Activated T-cell treated with anti-CD3 and anti-CD28 coated beads for 4 hours (primary cell): ENCODE measurements around the gene RBAK.
"Not testable (repeated sequence)": the region's sequence is repeated elsewhere in the genome, so short reads cannot be mapped to it uniquely, and the experiment has no call there.

ENCODE experiments used
- DNase-seq: peaks from one replicate; pipeline ENCODE4 v3.0.0-alpha.2; 2020

The RBAK gene

GRCh38 chr7:5045558-5046396, at the start of gene RBAK:
Gene RBAK (plus strand): TSS chr7:5045860. CDS start chr7:5048077, 2,217 bp downstream.
- peak; percentile 71 for DNase-seq

- DNase-seq = no peak
Measured at GRCh38 chr7:4996696-4997222, 48.9 kb upstream of the RBAK start.

- no peak for DNase-seq
Measured at GRCh38 chr7:4998244-4998643, 47.4 kb upstream of the RBAK start.

GRCh38 chr7:4998910-4999309, 46.8 kb upstream of the RBAK start:
- DNase-seq = no peak

- no peak for DNase-seq
Measured at GRCh38 chr7:4999369-4999950, 46.2 kb upstream of the RBAK start.

GRCh38 chr7:5001003-5001402, 44.7 kb upstream of the RBAK start:
- DNase-seq = no peak

GRCh38 chr7:5001911-5002310, 43.7 kb upstream of the RBAK start:
- DNase-seq = no peak

- no peak for DNase-seq
Measured at GRCh38 chr7:5005066-5005465, 40.6 kb upstream of the RBAK start.

GRCh38 chr7:5012985-5013384, 32.7 kb upstream of the RBAK start:
- no peak for DNase-seq

- DNase-seq = not testable (repeated sequence)
Measured at GRCh38 chr7:5015936-5016335, 29.7 kb upstream of the RBAK start.

- DNase-seq = not testable (repeated sequence)
Measured at GRCh38 chr7:5017626-5018025, 28.0 kb upstream of the RBAK start.

- DNase-seq = no peak
Measured at GRCh38 chr7:5020098-5020497, 25.6 kb upstream of the RBAK start.

- not testable (repeated sequence) for DNase-seq
Measured at GRCh38 chr7:5020976-5021550, 24.6 kb upstream of the RBAK start.

GRCh38 chr7:5023626-5024025, 22.0 kb upstream of the RBAK start:
- DNase-seq = not testable (repeated sequence)

- DNase-seq = not testable (repeated sequence)
Measured at GRCh38 chr7:5027796-5028410, 17.8 kb upstream of the RBAK start.

GRCh38 chr7:5033186-5033585, 12.5 kb upstream of the RBAK start:
- DNase-seq = not testable (repeated sequence)

- no peak for DNase-seq
Measured at GRCh38 chr7:5035276-5035675, 10.4 kb upstream of the RBAK start.

GRCh38 chr7:5036446-5036845, 9.2 kb upstream of the RBAK start:
- no peak for DNase-seq

- no peak for DNase-seq
Measured at GRCh38 chr7:5041047-5041446, 4.6 kb upstream of the RBAK start.

- DNase-seq = no peak
Measured at GRCh38 chr7:5043661-5044060, 2.0 kb upstream of the RBAK start.

- DNase-seq = not testable (repeated sequence)
Measured at GRCh38 chr7:5046397-5046732, 705 bp downstream of the RBAK start.

GRCh38 chr7:5047127-5047526, 1.5 kb downstream of the RBAK start:
- not testable (repeated sequence) for DNase-seq

GRCh38 chr7:5050676-5051075, 5.0 kb downstream of the RBAK start:
- no peak for DNase-seq

GRCh38 chr7:5051731-5052130, 6.1 kb downstream of the RBAK start:
- not testable (repeated sequence) for DNase-seq
